Astrocyte of the spinal cord (primary cell): ENCODE measurements around the gene RSAD1.

ENCODE experiments used
- DNase-seq: peaks from one replicate; pipeline ENCODE4 v3.0.0; 2011; ENCODE audit warnings: low read depth, low spot score
- H3K4me3 ChIP-seq: 2 replicates; pipeline ENCODE4 v1.5.1; 2011; ENCODE audit warnings: low read depth, mild to moderate bottlenecking, low read length, moderate library complexity
- in situ Hi-C: cut with HindIII; loops from 2 replicates; pipeline ENCODE4 v1.10.0; 2017; ENCODE audit warnings: low sequenced_read_pairs
- TF ChIP-seq, protein P1 (sequence below): IDR thresholded peaks from 2 replicates; pipeline ENCODE4 v1.5.1; 2012; ENCODE audit warnings: low read depth, mild to moderate bottlenecking, low read length, inconsistent platforms

Gene RSAD1

DNA sequence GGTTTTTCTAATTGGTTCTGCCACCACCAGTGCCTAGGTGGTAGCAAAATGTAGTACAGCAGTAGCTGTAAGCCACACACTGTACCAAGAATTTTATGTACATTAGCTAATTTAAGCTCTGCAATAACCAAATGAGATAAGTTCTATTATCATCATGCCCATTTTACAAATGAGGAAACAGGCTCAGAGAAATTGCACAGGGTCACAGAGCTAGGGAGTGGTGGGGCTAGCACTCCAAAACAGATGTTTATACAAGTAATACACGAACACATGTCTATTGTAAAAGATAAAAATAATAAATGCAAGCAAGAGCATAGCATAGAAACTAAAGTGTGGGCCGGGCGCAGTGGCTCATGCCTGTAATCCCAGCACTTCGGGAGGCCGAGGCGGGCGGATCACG lies 13.6 kb downstream of the RSAD1 start:
- no peak overlapping the region for H3K4me3 ChIP-seq
- TF ChIP-seq, protein P1, sequence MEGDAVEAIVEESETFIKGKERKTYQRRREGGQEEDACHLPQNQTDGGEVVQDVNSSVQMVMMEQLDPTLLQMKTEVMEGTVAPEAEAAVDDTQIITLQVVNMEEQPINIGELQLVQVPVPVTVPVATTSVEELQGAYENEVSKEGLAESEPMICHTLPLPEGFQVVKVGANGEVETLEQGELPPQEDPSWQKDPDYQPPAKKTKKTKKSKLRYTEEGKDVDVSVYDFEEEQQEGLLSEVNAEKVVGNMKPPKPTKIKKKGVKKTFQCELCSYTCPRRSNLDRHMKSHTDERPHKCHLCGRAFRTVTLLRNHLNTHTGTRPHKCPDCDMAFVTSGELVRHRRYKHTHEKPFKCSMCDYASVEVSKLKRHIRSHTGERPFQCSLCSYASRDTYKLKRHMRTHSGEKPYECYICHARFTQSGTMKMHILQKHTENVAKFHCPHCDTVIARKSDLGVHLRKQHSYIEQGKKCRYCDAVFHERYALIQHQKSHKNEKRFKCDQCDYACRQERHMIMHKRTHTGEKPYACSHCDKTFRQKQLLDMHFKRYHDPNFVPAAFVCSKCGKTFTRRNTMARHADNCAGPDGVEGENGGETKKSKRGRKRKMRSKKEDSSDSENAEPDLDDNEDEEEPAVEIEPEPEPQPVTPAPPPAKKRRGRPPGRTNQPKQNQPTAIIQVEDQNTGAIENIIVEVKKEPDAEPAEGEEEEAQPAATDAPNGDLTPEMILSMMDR: no peak
- DNase-seq: no peak
- in situ Hi-C loops: no loop called here

DNA sequence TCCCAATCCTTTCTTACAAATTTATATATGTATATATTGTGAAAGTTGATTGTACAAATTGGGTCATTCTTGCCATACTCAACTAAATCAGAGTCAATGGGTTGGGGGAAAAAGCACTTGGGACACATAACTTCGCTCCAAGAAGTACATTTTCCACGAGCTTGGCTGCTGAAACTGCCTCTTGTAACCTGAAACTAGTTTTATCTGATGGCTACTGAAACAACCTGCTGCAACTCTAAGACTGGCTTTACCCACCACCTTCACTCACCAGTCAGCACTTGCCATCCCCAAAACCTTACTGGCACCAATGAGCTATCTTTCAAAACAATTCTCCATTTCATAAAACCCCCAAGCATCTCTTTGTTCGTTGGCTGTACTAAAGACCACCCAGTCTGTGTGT lies 15.1 kb downstream of the RSAD1 start:
- no peak for DNase-seq
- TF ChIP-seq, protein P1: no peak
- in situ Hi-C loops: no loop called here
- H3K4me3 ChIP-seq: no peak overlapping the region

DNA sequence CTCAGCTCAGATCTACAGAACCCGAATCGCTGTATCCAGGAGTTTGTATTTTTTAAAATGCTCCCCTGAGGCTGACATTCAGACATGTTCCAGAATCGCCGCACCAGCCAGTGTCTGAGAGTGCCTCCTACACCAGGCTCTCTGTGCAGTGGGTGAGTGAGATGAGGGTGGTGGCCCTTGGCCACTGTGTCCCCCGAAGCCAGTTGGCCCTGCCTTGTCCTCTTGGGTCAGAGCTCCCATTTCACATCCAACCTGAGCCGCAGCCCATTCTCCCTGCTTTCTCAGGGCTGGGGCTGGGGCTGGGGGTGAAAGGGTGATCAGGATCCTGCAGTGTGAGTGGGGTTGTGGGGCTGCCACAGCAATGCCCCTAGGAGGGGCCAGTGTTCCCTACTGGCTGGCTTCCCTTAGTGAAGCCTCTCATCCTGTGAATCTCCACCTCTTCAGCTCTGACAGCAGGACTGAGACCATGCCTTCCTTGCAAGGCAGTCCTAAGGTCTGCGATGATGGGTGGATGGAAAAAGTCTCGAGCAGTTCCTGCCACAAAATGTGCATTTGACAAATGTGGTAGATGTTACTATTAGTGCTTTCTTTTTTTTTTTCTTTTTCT lies 16.7 kb downstream of the RSAD1 start:
- TF ChIP-seq, protein P1: no peak
- in situ Hi-C loops: no loop called here
- no peak overlapping the region for H3K4me3 ChIP-seq
- DNase-seq: no peak

DNA sequence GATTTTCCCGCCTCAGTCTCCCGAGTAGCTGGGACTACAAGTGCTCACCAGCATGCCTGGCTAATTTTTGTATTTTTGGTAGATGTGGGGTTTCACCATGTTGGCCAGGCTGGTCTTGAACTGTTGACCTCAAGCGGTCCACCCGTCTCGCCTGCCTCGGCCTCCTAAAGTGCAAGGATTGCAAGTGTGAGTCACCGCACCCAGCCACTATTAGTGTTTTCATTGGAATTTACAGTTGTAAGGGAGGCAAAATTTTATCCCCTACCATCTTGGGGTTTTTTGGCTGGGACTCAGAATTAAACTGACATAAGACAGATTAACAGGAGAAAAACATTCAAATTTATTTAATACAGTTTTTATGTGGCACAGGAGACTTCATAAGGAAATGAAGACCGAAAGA lies 17.3 kb downstream of the RSAD1 start:
- no peak for DNase-seq
- H3K4me3 ChIP-seq: no peak overlapping the region
- TF ChIP-seq, protein P1: no peak
- in situ Hi-C loops: no loop called here

DNA sequence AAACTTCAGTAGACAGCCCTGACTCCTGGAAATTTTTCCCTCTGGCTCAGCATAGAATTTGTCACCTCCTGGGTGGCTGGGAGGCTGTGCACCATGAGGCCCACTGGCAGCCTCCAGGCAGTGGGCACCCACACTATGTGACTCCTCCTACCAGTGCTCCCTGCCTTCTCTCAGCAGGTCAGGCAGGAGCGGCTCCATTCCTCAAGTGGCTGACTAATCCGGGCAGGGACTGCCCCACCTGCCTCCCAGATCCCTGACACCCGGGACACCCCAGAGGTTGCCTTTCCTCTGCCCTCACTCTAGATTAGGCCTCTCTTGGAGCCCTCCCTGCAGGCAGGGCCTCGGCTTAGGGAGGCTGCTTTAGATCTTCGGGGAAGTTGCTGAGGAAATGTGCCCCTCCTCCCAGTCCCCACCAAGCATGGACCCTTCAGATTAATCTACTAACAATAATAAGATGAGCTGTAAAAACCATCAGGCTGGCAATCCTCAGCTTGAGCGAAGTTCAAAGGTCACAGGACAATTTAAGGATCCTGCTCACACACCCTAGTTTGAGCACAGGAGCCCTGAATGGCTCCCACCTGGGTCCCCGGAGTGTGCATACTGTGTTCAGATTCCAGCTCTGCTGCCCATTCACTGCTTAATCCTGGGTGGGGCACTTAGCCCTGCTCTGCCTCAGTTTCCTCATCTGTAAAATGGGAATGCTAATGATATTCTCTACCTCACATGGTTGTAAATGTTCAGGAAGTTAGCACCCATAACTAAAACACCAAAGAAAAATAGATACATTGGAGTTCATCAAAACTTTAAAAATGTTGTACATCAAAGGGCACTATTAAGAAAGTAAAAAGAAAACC lies 19.6 kb downstream of the RSAD1 start:
- no peak overlapping the region for H3K4me3 ChIP-seq
- no peak for DNase-seq
- TF ChIP-seq, protein P1: no peak
- in situ Hi-C loops: no loop called here

DNA sequence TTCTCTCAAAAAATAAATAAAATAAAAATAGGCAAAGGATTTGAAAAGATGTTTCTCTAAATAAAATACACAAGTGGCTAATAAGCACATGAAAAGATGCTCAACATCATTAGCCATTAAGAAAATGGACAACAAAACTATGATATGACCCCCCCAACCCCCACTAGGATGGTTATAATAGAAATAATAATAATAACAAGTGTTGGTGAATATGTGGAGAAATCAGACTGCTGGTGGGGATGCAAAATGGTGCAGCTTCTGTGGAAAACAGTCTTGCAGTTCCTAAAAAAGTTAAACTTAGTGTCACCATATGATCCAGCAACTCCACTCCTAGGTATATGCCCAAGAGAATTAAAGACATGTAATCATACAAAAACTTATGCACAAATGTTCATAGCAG lies 20.6 kb downstream of the RSAD1 start:
- TF ChIP-seq, protein P1: no peak
- in situ Hi-C loops: no loop called here
- no peak for DNase-seq
- H3K4me3 ChIP-seq: no peak overlapping the region
